GM23338 (cell line): ENCODE results near the gene PGAP6. TPM values are rescaled to one million over a fixed set of nuclear protein-coding genes. Genes with fewer than 3 reads are reported as not detected.

Experiments
- ATAC-seq: fragments of 200-7000 bp; cut with Tn5 transposase; 3 replicates; pipeline ENCODE4 v1.9.1; 2020
- DNase-seq: peaks from one replicate; pipeline ENCODE4 v3.0.0-alpha.2; 2015; ENCODE audit warnings: low spot score
- H2AFZ ChIP-seq: fragments of 200-600 bp; sonication (generic); 2 replicates; pipeline ENCODE4 v1.8.0; 2016; ENCODE audit warnings: antibody characterized with exemption, mild to moderate bottlenecking, moderate library complexity
- H3F3A ChIP-seq: fragments of 200-600 bp; sonication (generic); replicated peaks from 2 replicates; pipeline ENCODE4 v1.8.0; 2017; ENCODE audit warnings: antibody characterized with exemption, mixed run types, low read depth
- H3K27ac ChIP-seq: fragments of 200-600 bp; sonication (generic); 2 replicates; pipeline ENCODE4 v1.6.1; 2016; ENCODE audit warnings: low read depth
- H3K27me3 ChIP-seq: fragments of 200-600 bp; sonication (generic); 2 replicates; pipeline ENCODE4 v1.8.0; 2016; ENCODE audit warnings: mild to moderate bottlenecking, mixed run types, moderate library complexity; ENCODE audit not compliant: insufficient read depth
- H3K36me3 ChIP-seq: fragments of 200-600 bp; sonication (generic); 2 replicates; pipeline ENCODE4 v1.8.0; 2016; ENCODE audit warnings: mild to moderate bottlenecking; ENCODE audit not compliant: insufficient read depth
- H3K4me1 ChIP-seq: fragments of 200-600 bp; sonication (generic); 2 replicates; pipeline ENCODE4 v1.8.0; 2016; ENCODE audit warnings: mild to moderate bottlenecking, moderate library complexity; ENCODE audit not compliant: insufficient read depth
- H3K4me2 ChIP-seq: fragments of 200-600 bp; sonication (generic); 2 replicates; pipeline ENCODE4 v1.7.1; 2017; ENCODE audit warnings: mixed run types
- H3K4me3 ChIP-seq: fragments of 200-600 bp; sonication (generic); 2 replicates; pipeline ENCODE4 v1.6.1; 2016; ENCODE audit warnings: mixed run types
- H3K79me2 ChIP-seq: fragments of 200-600 bp; sonication (generic); replicated peaks from 2 replicates; pipeline ENCODE4 v1.8.0; 2017; ENCODE audit warnings: mild to moderate bottlenecking; ENCODE audit not compliant: insufficient read depth
- H3K9me2 ChIP-seq: fragments of 200-600 bp; sonication (generic); 2 replicates; pipeline ENCODE4 v1.8.0; 2017; ENCODE audit not compliant: insufficient read depth
- H4K20me1 ChIP-seq: fragments of 200-600 bp; sonication (generic); replicated peaks from 2 replicates; pipeline ENCODE4 v1.8.0; 2017; ENCODE audit warnings: mild to moderate bottlenecking; ENCODE audit not compliant: insufficient read depth
- H3K27ac Mint-ChIP-seq: 2 replicates; pipeline ENCODE4 v1.8.0; 2020; ENCODE audit warnings: inconsistent platforms, mild to moderate bottlenecking, moderate library complexity, mixed read lengths
- H3K27me3 Mint-ChIP-seq: 3 replicates; pipeline ENCODE4 v1.8.0; 2022; ENCODE audit warnings: low read depth, mild to moderate bottlenecking, moderate library complexity, mixed read lengths, inconsistent platforms; ENCODE audit not compliant: insufficient read depth, poor library complexity
- H3K36me3 Mint-ChIP-seq: 3 replicates; pipeline ENCODE4 v1.8.0; 2021; ENCODE audit warnings: low read depth, mild to moderate bottlenecking, inconsistent platforms, moderate library complexity, mixed read lengths
- H3K4me1 Mint-ChIP-seq: 3 replicates; pipeline ENCODE4 v1.8.0; 2020; ENCODE audit warnings: mild to moderate bottlenecking, inconsistent platforms, mixed read lengths
- H3K4me3 Mint-ChIP-seq: 3 replicates; pipeline ENCODE4 v1.8.0; 2021; ENCODE audit warnings: moderate library complexity, mild to moderate bottlenecking, inconsistent platforms, mixed read lengths
- H3K9me3 Mint-ChIP-seq: 3 replicates; pipeline ENCODE4 v1.8.0; 2020; ENCODE audit warnings: moderate library complexity, mild to moderate bottlenecking, inconsistent platforms, mixed read lengths
- CREB1 ChIP-seq: fragments of 250-450 bp; sonication (Bioruptor Pico); IDR thresholded peaks from 2 replicates; pipeline ENCODE4 v1.5.0; 2020; ENCODE audit warnings: low read depth, mild to moderate bottlenecking, moderate library complexity
- EZH2 ChIP-seq: fragments of 200-600 bp; sonication (generic); IDR thresholded peaks from one replicate; pipeline ENCODE4 v1.8.0; 2017; ENCODE audit warnings: antibody characterized with exemption, mild to moderate bottlenecking, low read depth; ENCODE audit not compliant: unreplicated experiment
- EZH2phosphoT487 ChIP-seq: fragments of 200-600 bp; sonication (generic); IDR thresholded peaks from one replicate; pipeline ENCODE4 v1.8.1; 2018; ENCODE audit warnings: antibody characterized with exemption; ENCODE audit not compliant: unreplicated experiment
- JUNB ChIP-seq: IDR thresholded peaks from one replicate; pipeline ENCODE4 v1.6.1; 2016; ENCODE audit warnings: antibody characterized with exemption; ENCODE audit not compliant: unreplicated experiment
- NANOG ChIP-seq: IDR thresholded peaks from 2 replicates; pipeline ENCODE4 v1.6.1; 2016; ENCODE audit warnings: antibody characterized with exemption, borderline replicate concordance
- POLR2AphosphoS5 ChIP-seq: IDR thresholded peaks from 2 replicates; pipeline ENCODE4 v1.6.1; 2016; ENCODE audit warnings: antibody characterized with exemption, low read depth
- STAT1 ChIP-seq: IDR thresholded peaks from one replicate; pipeline ENCODE4 v1.6.1; 2016; ENCODE audit warnings: antibody characterized with exemption; ENCODE audit not compliant: unreplicated experiment
- ZNF114 ChIP-seq: fragments of 250-450 bp; sonication (Bioruptor Pico); IDR thresholded peaks from 2 replicates; pipeline ENCODE4 v1.5.0; 2020; ENCODE audit warnings: mild to moderate bottlenecking, moderate library complexity
- ZNF331 ChIP-seq: fragments of 250-450 bp; sonication (Bioruptor Pico); IDR thresholded peaks from 2 replicates; pipeline ENCODE4 v1.5.0; 2020; ENCODE audit warnings: low read depth, mild to moderate bottlenecking, moderate library complexity
- polyA plus RNA-seq: library from polyadenylated mRNA; unstranded; fragments of >200 nt; fragmentation: Nextera tagmentation; extraction: Ambion mirVana; gene quantifications from 2 replicates; pipeline ENCODE4 v1.2.1, GENCODE V29; 2016
- total RNA-seq: library from RNA; depleted of rRNA; stranded (reverse); fragments of >200 nt; shearing (Covaris generic); gene quantifications from 2 replicates; pipeline ENCODE4 v1.2.3, GENCODE V29; 2014
- TF ChIP-seq, protein P1 (sequence below): fragments of 250-450 bp; sonication (Bioruptor Pico); IDR thresholded peaks from 2 replicates; pipeline ENCODE4 v1.5.0; 2020; ENCODE audit warnings: mild to moderate bottlenecking, moderate library complexity
- TF ChIP-seq, protein P2 (sequence below): IDR thresholded peaks from 2 replicates; pipeline ENCODE4 v1.6.1; 2016; ENCODE audit warnings: antibody characterized with exemption
- TF ChIP-seq, protein P3 (sequence below): IDR thresholded peaks from one replicate; pipeline ENCODE4 v1.6.1; 2018; ENCODE audit warnings: antibody characterized with exemption; ENCODE audit not compliant: unreplicated experiment
- TF ChIP-seq, protein P4 (sequence below), 2 experiments: fragments of 200-600 bp in 1 of 2; sonication (generic) in 1 of 2; conservative IDR thresholded peaks; 2 replicates each; pipeline versions ENCODE4 v1.5.1 to v1.6.1; 2016 to 2017; ENCODE audit warnings: antibody characterized with exemption in 2 of 2, low read depth in 2 of 2, mild to moderate bottlenecking in 2 of 2, moderate library complexity in 1 of 2

The PGAP6 gene
- total and polyA plus RNA-seq, 2 experiments from 2014 or later, result 25.1 to 112 TPM

DNA sequence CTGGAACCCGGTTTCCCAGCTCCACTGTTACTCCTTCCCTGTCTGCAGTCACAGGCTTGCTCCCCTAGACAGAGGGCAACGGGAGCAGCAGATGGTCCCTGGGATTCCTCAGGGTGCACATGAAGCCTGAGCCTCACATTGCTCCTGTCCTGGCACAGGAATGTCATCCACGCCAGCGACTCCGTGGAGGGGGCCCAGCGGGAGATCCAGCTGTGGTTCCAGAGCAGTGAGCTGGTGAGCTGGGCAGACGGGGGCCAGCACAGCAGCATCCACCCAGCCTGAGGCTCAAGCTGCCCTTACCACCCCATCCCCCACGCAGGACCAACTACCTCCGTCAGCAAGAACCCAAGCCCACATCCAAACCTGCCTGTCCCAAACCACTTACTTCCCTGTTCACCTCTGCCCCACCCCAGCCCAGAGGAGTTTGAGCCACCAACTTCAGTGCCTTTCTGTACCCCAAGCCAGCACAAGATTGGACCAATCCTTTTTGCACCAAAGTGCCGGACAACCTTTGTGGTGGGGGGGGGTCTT, 18.3 kb upstream of the PGAP6 start:
- Histone ChIP-seq H3K9me2 (no peaks in the 10 kb centered on the region), H3K36me3 (no peaks in the 10 kb centered on the region; the same call in 1 of the 2 replicates), H3K4me1 (peaks cover 20% of the 10 kb centered on the region), H3K4me3 (peak overlapping the region; percentile 90), H3K4me2 (peak overlapping the region; percentile 90), H3K27ac (peak overlapping the region; percentile 81), H2AFZ (no peak overlapping the region), H4K20me1 (no peaks in the 10 kb centered on the region; the same call in 1 of the 2 replicates), H3F3A (peaks cover 37% of the 10 kb centered on the region), H3K27me3 (no peaks in the 10 kb centered on the region), H3K79me2 (peaks cover 5% of the 10 kb centered on the region; the same call in 1 of the 2 replicates)
- Mint-ChIP-seq H3K4me1 (peaks cover 29% of the 10 kb centered on the region), H3K4me3 (peak overlapping the region; percentile 81), H3K36me3 (peaks cover 22% of the 10 kb centered on the region), H3K9me3 (peaks cover 5% of the 10 kb centered on the region; the same call in 2 of the 3 replicates), H3K27ac (no peak overlapping the region), H3K27me3 (peaks cover 28% of the 10 kb centered on the region)
- DNase-seq (peak; percentile 36), ATAC-seq (no peak)
- TF ChIP-seq EZH2 (no peak), STAT1 (no peak), ZNF114 (CRISPR knock-in tag) (no peak), JUNB (no peak), EZH2phosphoT487 (no peak), ZNF331 (CRISPR knock-in tag) (no peak), NANOG (no peak), POLR2AphosphoS5 (no peak), CREB1 (CRISPR knock-in tag) (no peak)
- TF ChIP-seq, protein P1, sequence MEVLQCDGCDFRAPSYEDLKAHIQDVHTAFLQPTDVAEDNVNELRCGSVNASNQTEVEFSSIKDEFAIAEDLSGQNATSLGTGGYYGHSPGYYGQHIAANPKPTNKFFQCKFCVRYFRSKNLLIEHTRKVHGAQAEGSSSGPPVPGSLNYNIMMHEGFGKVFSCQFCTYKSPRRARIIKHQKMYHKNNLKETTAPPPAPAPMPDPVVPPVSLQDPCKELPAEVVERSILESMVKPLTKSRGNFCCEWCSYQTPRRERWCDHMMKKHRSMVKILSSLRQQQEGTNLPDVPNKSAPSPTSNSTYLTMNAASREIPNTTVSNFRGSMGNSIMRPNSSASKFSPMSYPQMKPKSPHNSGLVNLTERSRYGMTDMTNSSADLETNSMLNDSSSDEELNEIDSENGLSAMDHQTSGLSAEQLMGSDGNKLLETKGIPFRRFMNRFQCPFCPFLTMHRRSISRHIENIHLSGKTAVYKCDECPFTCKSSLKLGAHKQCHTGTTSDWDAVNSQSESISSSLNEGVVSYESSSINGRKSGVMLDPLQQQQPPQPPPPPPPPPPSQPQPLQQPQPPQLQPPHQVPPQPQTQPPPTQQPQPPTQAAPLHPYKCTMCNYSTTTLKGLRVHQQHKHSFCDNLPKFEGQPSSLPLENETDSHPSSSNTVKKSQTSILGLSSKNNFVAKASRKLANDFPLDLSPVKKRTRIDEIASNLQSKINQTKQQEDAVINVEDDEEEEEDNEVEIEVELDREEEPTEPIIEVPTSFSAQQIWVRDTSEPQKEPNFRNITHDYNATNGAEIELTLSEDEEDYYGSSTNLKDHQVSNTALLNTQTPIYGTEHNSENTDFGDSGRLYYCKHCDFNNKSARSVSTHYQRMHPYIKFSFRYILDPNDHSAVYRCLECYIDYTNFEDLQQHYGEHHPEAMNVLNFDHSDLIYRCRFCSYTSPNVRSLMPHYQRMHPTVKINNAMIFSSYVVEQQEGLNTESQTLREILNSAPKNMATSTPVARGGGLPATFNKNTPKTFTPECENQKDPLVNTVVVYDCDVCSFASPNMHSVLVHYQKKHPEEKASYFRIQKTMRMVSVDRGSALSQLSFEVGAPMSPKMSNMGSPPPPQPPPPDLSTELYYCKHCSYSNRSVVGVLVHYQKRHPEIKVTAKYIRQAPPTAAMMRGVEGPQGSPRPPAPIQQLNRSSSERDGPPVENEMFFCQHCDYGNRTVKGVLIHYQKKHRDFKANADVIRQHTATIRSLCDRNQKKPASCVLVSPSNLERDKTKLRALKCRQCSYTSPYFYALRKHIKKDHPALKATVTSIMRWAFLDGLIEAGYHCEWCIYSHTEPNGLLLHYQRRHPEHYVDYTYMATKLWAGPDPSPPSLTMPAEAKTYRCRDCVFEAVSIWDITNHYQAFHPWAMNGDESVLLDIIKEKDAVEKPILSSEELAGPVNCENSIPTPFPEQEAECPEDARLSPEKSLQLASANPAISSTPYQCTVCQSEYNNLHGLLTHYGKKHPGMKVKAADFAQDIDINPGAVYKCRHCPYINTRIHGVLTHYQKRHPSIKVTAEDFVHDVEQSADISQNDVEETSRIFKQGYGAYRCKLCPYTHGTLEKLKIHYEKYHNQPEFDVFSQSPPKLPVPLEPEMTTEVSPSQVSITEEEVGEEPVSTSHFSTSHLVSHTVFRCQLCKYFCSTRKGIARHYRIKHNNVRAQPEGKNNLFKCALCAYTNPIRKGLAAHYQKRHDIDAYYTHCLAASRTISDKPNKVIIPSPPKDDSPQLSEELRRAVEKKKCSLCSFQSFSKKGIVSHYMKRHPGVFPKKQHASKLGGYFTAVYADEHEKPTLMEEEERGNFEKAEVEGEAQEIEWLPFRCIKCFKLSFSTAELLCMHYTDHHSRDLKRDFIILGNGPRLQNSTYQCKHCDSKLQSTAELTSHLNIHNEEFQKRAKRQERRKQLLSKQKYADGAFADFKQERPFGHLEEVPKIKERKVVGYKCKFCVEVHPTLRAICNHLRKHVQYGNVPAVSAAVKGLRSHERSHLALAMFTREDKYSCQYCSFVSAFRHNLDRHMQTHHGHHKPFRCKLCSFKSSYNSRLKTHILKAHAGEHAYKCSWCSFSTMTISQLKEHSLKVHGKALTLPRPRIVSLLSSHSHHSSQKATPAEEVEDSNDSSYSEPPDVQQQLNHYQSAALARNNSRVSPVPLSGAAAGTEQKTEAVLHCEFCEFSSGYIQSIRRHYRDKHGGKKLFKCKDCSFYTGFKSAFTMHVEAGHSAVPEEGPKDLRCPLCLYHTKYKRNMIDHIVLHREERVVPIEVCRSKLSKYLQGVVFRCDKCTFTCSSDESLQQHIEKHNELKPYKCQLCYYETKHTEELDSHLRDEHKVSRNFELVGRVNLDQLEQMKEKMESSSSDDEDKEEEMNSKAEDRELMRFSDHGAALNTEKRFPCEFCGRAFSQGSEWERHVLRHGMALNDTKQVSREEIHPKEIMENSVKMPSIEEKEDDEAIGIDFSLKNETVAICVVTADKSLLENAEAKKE (CRISPR knock-in tag), result no peak
- TF ChIP-seq, protein P2, sequence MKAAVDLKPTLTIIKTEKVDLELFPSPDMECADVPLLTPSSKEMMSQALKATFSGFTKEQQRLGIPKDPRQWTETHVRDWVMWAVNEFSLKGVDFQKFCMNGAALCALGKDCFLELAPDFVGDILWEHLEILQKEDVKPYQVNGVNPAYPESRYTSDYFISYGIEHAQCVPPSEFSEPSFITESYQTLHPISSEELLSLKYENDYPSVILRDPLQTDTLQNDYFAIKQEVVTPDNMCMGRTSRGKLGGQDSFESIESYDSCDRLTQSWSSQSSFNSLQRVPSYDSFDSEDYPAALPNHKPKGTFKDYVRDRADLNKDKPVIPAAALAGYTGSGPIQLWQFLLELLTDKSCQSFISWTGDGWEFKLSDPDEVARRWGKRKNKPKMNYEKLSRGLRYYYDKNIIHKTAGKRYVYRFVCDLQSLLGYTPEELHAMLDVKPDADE, result no peak
- TF ChIP-seq, protein P3, sequence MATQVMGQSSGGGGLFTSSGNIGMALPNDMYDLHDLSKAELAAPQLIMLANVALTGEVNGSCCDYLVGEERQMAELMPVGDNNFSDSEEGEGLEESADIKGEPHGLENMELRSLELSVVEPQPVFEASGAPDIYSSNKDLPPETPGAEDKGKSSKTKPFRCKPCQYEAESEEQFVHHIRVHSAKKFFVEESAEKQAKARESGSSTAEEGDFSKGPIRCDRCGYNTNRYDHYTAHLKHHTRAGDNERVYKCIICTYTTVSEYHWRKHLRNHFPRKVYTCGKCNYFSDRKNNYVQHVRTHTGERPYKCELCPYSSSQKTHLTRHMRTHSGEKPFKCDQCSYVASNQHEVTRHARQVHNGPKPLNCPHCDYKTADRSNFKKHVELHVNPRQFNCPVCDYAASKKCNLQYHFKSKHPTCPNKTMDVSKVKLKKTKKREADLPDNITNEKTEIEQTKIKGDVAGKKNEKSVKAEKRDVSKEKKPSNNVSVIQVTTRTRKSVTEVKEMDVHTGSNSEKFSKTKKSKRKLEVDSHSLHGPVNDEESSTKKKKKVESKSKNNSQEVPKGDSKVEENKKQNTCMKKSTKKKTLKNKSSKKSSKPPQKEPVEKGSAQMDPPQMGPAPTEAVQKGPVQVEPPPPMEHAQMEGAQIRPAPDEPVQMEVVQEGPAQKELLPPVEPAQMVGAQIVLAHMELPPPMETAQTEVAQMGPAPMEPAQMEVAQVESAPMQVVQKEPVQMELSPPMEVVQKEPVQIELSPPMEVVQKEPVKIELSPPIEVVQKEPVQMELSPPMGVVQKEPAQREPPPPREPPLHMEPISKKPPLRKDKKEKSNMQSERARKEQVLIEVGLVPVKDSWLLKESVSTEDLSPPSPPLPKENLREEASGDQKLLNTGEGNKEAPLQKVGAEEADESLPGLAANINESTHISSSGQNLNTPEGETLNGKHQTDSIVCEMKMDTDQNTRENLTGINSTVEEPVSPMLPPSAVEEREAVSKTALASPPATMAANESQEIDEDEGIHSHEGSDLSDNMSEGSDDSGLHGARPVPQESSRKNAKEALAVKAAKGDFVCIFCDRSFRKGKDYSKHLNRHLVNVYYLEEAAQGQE, result no peak
- TF ChIP-seq, protein P4, sequence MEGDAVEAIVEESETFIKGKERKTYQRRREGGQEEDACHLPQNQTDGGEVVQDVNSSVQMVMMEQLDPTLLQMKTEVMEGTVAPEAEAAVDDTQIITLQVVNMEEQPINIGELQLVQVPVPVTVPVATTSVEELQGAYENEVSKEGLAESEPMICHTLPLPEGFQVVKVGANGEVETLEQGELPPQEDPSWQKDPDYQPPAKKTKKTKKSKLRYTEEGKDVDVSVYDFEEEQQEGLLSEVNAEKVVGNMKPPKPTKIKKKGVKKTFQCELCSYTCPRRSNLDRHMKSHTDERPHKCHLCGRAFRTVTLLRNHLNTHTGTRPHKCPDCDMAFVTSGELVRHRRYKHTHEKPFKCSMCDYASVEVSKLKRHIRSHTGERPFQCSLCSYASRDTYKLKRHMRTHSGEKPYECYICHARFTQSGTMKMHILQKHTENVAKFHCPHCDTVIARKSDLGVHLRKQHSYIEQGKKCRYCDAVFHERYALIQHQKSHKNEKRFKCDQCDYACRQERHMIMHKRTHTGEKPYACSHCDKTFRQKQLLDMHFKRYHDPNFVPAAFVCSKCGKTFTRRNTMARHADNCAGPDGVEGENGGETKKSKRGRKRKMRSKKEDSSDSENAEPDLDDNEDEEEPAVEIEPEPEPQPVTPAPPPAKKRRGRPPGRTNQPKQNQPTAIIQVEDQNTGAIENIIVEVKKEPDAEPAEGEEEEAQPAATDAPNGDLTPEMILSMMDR (conservative IDR thresholded peaks at IDR 0.05; ENCODE audit: low read depth in 2 of 2), result no peak
